Transverse colon (tissue), 4 donors: ENCODE measurements around the gene ATXN10. TPM values are rescaled to one million over a fixed set of nuclear protein-coding genes. Genes with fewer than 3 reads are reported as not detected.

Experiments used
- DNase-seq: peaks from one replicate; pipeline ENCODE4 v3.0.0-alpha.2; 2019
- H3K27ac ChIP-seq, 4 donors: fragments of 200-600 bp; sonication (generic); 2 replicates each; pipeline ENCODE4 v1.5.1; 2016 to 2018; ENCODE audit warnings: inconsistent platforms in 4 of 4
- H3K27me3 ChIP-seq: fragments of 200-600 bp; sonication (generic); 2 replicates; pipeline ENCODE4 v1.5.1; 2017; ENCODE audit warnings: inconsistent platforms
- H3K36me3 ChIP-seq, 4 donors: fragments of 200-600 bp; sonication (generic); 2 replicates each; pipeline ENCODE4 v1.5.1; 2017 to 2019; ENCODE audit warnings: inconsistent platforms in 4 of 4
- H3K4me1 ChIP-seq, 4 donors: fragments of 200-600 bp; sonication (generic); 2 replicates each; pipeline ENCODE4 v1.5.1; 2017 to 2020; ENCODE audit warnings: inconsistent platforms in 4 of 4
- H3K4me3 ChIP-seq, 4 donors: fragments of 200-600 bp; sonication (generic); 1 replicate in 1 of 4; 2 replicates in 3 of 4; pipeline versions ENCODE4 v1.5.1 to v1.6.1; 2017 to 2019; ENCODE audit warnings: inconsistent platforms in 4 of 4
- H3K9me3 ChIP-seq, 2 donors: fragments of 200-600 bp; sonication (generic); 2 replicates each; pipeline ENCODE4 v1.5.1; 2017 to 2019; ENCODE audit warnings: inconsistent platforms in 2 of 2
- CTCF ChIP-seq, 5 experiments: fragments of 200-600 bp in 3 of 5; fragments of 450-650 bp in 2 of 5; sonication (generic) in 3 of 5; IDR thresholded peaks; 1 replicate in 2 of 5; 2 replicates in 3 of 5; pipeline ENCODE4 v1.5.1; 2016 to 2017; ENCODE audit warnings: antibody characterized with exemption in 5 of 5, inconsistent platforms in 3 of 5, mild to moderate bottlenecking in 2 of 5, moderate library complexity in 1 of 5
- EP300 ChIP-seq: sonication (generic); formaldehyde crosslinking; IDR thresholded peaks from one replicate; pipeline ENCODE4 v1.6.1; 2017; ENCODE audit warnings: antibody characterized with exemption, low read depth
- POLR2A ChIP-seq: fragments of 450-650 bp; IDR thresholded peaks from one replicate; pipeline ENCODE4 v1.6.1; 2016; ENCODE audit warnings: antibody characterized with exemption, mild to moderate bottlenecking, moderate library complexity
- POLR2AphosphoS5 ChIP-seq, 3 donors: sonication (generic); formaldehyde crosslinking; IDR thresholded peaks; one replicate each; pipeline ENCODE4 v1.6.1; 2016; ENCODE audit warnings: antibody characterized with exemption in 3 of 3
- WGBS, 2 donors: methylation state at CpG; one replicate each; pipeline ENCODE4 v1.1.5; 2018; ENCODE audit warnings: low coverage in 1 of 2; 5-methylcytosine and 5-hydroxymethylcytosine counted together
- in situ Hi-C, 4 donors: fragments of 200-750 bp; cut with MboI; loops; one replicate each; pipeline versions ENCODE4 v1.15.0 to v1.15.1; 2017; ENCODE audit warnings: low sequenced_read_pairs in 3 of 4, low pct_ligation_motif_present in 1 of 4, low pct_unique_long_range_greater_than_20kb in 1 of 4
- intact Hi-C: fragments of 100-400 bp; cut with DNase I; formaldehyde crosslinking; loops from one replicate; pipeline ENCODE4 v1.15.1; 2023; ENCODE audit warnings: low total_unique reads
- total RNA-seq, 4 donors: library from RNA; depleted of rRNA; stranded (reverse); fragments of >200 nt; gene quantifications; one replicate each; pipeline ENCODE4 v1.1.0, GENCODE V29; 2016

The ATXN10 gene
- total RNA-seq, 4 donors from 2014 or later: 27.3 to 88.3 (median 47.8) TPM

- H3K9me3 ChIP-seq: no peaks in the 10 kb centered on the region
- TF ChIP-seq POLR2A (no peak), POLR2AphosphoS5 (IDR thresholded peaks at IDR 0.05) (no peak), CTCF (IDR thresholded peaks at IDR 0.05) (no peak), EP300 (no peak)
- 95 to 96% methylated on average over 2 of the region's 2 CpGs for WGBS, 2 donors
- no peak overlapping the region for H3K4me3 ChIP-seq
- H3K27ac ChIP-seq: no peak overlapping the region
- H3K27me3 ChIP-seq: no peaks in the 10 kb centered on the region
- no peaks in the 10 kb centered on the region for H3K36me3 ChIP-seq
- intact Hi-C loops (no loop called here), in situ Hi-C loops (no loop called here)
- H3K4me1 ChIP-seq: peaks cover 2 to 11% (median 7%) of the 10 kb centered on the region in 4 donors
- no peak for DNase-seq
These were observed 116.1 kb downstream of the ATXN10 start for GRCh38 chr22:45787759-45788158.

DNA sequence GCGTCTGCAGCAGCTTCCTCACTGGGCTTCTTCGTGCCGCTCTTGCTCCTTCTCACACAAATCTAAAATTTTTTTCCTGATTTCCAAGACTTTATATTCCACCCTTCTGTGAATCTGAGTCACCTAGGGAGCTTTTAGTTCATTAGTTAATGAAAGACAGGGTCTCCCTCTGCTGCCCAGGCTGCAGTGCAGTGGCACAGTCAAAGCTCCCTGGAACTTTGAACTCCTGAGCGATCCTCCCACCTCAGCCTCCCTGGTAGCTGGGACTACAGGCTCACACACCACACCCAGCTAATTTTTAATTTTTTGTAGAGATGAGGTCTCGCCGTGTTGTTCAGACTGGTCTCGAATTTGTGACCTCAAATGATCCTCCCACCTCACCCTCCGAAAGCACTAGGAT, 116.9 kb downstream of the ATXN10 start:
- intact Hi-C loops: no loop called here
- DNase-seq: no peak
- TF ChIP-seq EP300 (no peak), POLR2A (no peak), POLR2AphosphoS5 (IDR thresholded peaks at IDR 0.05) (no peak), CTCF (IDR thresholded peaks at IDR 0.05) (no peak)
- in situ Hi-C loops: no loop called here
- Histone ChIP-seq H3K36me3 (peaks cover 0 to 3% (median under 1%) of the 10 kb centered on the region in 4 donors), H3K4me1 (peaks cover 2 to 11% (median 7%) of the 10 kb centered on the region in 4 donors), H3K4me3 (no peak overlapping the region), H3K9me3 (no peaks in the 10 kb centered on the region), H3K27me3 (no peaks in the 10 kb centered on the region), H3K27ac (no peak overlapping the region)
- WGBS, 2 donors: 90 to 96% methylated on average over 2 to 8 of the region's 8 CpGs

GRCh38 chr22:45790401-45790800, 118.8 kb downstream of the ATXN10 start:
- no peak overlapping the region for H3K4me3 ChIP-seq
- no peak for DNase-seq
- H3K27ac ChIP-seq: no peak overlapping the region
- intact Hi-C loops (no loop called here), in situ Hi-C loops (no loop called here)
- no peaks in the 10 kb centered on the region for H3K27me3 ChIP-seq
- WGBS, 2 donors: 95 to 100% methylated on average over 1 of the region's 1 CpG
- no peak for TF ChIP-seq POLR2A
- no peak for TF ChIP-seq EP300
- TF ChIP-seq CTCF (IDR thresholded peaks at IDR 0.05): no peak
- TF ChIP-seq POLR2AphosphoS5 (IDR thresholded peaks at IDR 0.05): no peak
- H3K4me1 ChIP-seq: peaks cover 0 to 3% (median 1%) of the 10 kb centered on the region in 4 donors
- H3K36me3 ChIP-seq: peaks cover 0 to 19% (median 4%) of the 10 kb centered on the region in 4 donors
- peaks cover 10 to 12% of the 10 kb centered on the region in 2 donors for H3K9me3 ChIP-seq

DNA sequence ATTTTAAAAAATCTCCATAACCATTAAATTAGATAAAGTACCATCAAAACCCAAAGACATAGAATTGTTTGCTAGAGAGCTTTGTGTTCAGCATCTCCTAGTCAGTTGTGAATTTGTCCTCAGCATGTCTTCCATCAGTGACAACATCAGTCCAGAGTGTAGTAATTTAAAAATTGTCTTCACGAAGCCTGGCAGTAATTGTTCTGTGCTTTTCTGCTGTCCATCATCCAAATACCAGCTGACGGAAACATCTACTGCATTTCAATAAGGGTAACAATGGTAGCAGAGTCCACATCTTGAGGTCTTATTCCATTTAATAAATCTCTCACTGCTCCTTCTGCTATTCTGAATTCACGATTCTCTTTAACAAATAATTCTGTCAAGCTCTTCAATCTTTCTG, 121.5 kb downstream of the ATXN10 start:
- H3K4me1 ChIP-seq: peaks cover 0 to 2% (median 0%) of the 10 kb centered on the region in 4 donors
- intact Hi-C loops (no loop called here), in situ Hi-C loops (no loop called here)
- TF ChIP-seq POLR2AphosphoS5 (IDR thresholded peaks at IDR 0.05) (no peak), POLR2A (no peak), CTCF (IDR thresholded peaks at IDR 0.05) (no peak), EP300 (no peak)
- no peak for DNase-seq
- peaks cover 0 to 35% (median 5%) of the 10 kb centered on the region in 4 donors for H3K36me3 ChIP-seq
- H3K4me3 ChIP-seq: no peak overlapping the region
- peaks cover 22 to 24% of the 10 kb centered on the region in 2 donors for H3K9me3 ChIP-seq
- WGBS, 2 donors: 92 to 96% methylated on average over 3 of the region's 3 CpGs
- no peak overlapping the region for H3K27ac ChIP-seq
- no peaks in the 10 kb centered on the region for H3K27me3 ChIP-seq
